ENCODE measurements around the gene SLCO1A2.

The SLCO1A2 gene

GRCh38 chr12:21324551-21324950, 10.2 kb downstream of the SLCO1A2 start:
- Histone ChIP-seq H3K4me3 (ENCODE audit: low read length in 2 of 2) (no peak overlapping the region), H3K27ac (ENCODE audit: low read length) (no peak overlapping the region), H3K9ac (ENCODE audit: low read length in 2 of 2) (no peak overlapping the region), H3K27me3 (ENCODE audit: control insufficient read depth in 1 of 2, insufficient read depth in 2 of 2, low read length in 2 of 2) (no peaks in the 10 kb centered on the region), H3K4me1 (ENCODE audit: control insufficient read depth, insufficient read depth, low read length) (no peaks in the 10 kb centered on the region), H3K36me3 (ENCODE audit: control insufficient read depth in 2 of 2, insufficient read depth in 2 of 2, low read length in 2 of 2) (no peaks in the 10 kb centered on the region), H3K9me3 (ENCODE audit: control insufficient read depth in 2 of 2, low read length in 2 of 2) (peaks cover 0 to 2% of the 10 kb centered on the region in 2 donors)

GRCh38 chr12:21323736-21324135, 11.0 kb downstream of the SLCO1A2 start:
- Histone ChIP-seq H3K9ac (ENCODE audit: low read length in 2 of 2) (no peak overlapping the region), H3K4me1 (ENCODE audit: control insufficient read depth, insufficient read depth, low read length) (no peaks in the 10 kb centered on the region), H3K4me3 (ENCODE audit: low read length in 2 of 2) (no peak overlapping the region), H3K27ac (ENCODE audit: low read length) (no peak overlapping the region), H3K27me3 (ENCODE audit: control insufficient read depth in 1 of 2, insufficient read depth in 2 of 2, low read length in 2 of 2) (no peaks in the 10 kb centered on the region), H3K9me3 (ENCODE audit: control insufficient read depth in 2 of 2, low read length in 2 of 2) (peaks cover 0 to 2% of the 10 kb centered on the region in 2 donors), H3K36me3 (ENCODE audit: control insufficient read depth in 2 of 2, insufficient read depth in 2 of 2, low read length in 2 of 2) (no peaks in the 10 kb centered on the region)

DNA sequence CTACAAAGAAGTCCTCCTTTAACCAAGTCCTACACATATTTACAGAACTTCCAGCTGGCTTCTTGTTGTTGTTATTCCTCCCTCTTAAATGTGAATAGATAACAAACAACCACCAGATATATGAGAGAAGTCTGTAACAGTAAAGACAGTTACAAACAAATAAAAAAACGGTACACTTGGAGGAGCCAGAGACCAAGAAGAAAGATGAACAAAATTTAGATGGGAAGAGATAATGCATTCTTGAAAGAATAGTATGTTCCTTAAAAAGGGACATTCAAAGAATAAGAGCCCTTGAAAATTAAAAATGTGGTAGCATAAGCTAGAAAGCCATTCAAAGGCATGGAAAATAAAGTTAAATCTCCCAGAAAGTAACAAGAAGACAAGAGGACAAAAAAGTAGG, 25.9 kb downstream of the SLCO1A2 start:
- no peaks in the 10 kb centered on the region for H3K36me3 ChIP-seq (ENCODE audit: control insufficient read depth in 2 of 2, insufficient read depth in 2 of 2, low read length in 2 of 2)

DNA sequence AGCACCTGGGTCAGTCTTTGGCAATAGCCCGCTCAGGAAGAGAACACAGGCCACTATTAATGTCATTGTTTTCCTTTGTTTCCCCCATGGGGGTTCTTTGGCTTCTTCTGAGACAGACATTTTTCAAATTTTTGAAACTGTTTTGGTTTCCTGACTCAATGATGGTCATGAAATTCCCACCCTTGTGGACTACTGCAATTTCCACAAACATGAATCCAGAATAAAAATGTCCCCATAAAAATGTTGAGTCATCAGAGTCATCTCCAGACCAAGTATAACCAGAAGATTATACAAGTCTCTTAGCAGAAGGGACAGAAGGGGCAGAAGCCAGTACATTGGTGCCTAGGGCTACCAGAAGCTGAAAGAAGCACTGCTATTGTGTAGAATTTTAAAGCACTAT, 29.1 kb downstream of the SLCO1A2 start:
- no peaks in the 10 kb centered on the region for H3K36me3 ChIP-seq (ENCODE audit: control insufficient read depth in 2 of 2, insufficient read depth in 2 of 2, low read length in 2 of 2)

More for the DNA sequence above, 25.9 kb downstream of the SLCO1A2 start:
- H3K27ac ChIP-seq (ENCODE audit: low read length), result no peak overlapping the region
- H3K4me3 ChIP-seq (ENCODE audit: low read length in 2 of 2), result no peak overlapping the region
- no peaks in the 10 kb centered on the region for H3K9me3 ChIP-seq (ENCODE audit: control insufficient read depth in 2 of 2, low read length in 2 of 2)
- H3K4me1 ChIP-seq (ENCODE audit: control insufficient read depth, insufficient read depth, low read length), result no peaks in the 10 kb centered on the region
- H3K9ac ChIP-seq (ENCODE audit: low read length in 2 of 2), result no peak overlapping the region
- no peaks in the 10 kb centered on the region for H3K27me3 ChIP-seq (ENCODE audit: control insufficient read depth in 1 of 2, insufficient read depth in 2 of 2, low read length in 2 of 2)

GRCh38 chr12:21300632-21301031, 34.1 kb downstream of the SLCO1A2 start:
- Histone ChIP-seq H3K27me3 (ENCODE audit: control insufficient read depth in 1 of 2, insufficient read depth in 2 of 2, low read length in 2 of 2) (no peaks in the 10 kb centered on the region), H3K9me3 (ENCODE audit: control insufficient read depth in 2 of 2, low read length in 2 of 2) (no peaks in the 10 kb centered on the region), H3K4me3 (ENCODE audit: low read length in 2 of 2) (no peak overlapping the region), H3K4me1 (ENCODE audit: control insufficient read depth, insufficient read depth, low read length) (no peaks in the 10 kb centered on the region), H3K36me3 (ENCODE audit: control insufficient read depth in 2 of 2, insufficient read depth in 2 of 2, low read length in 2 of 2) (no peaks in the 10 kb centered on the region), H3K9ac (ENCODE audit: low read length in 2 of 2) (no peak overlapping the region), H3K27ac (ENCODE audit: low read length) (no peak overlapping the region)

More for the DNA sequence above, 29.1 kb downstream of the SLCO1A2 start:
- Histone ChIP-seq H3K27me3 (ENCODE audit: control insufficient read depth in 1 of 2, insufficient read depth in 2 of 2, low read length in 2 of 2) (no peaks in the 10 kb centered on the region), H3K27ac (ENCODE audit: low read length) (no peak overlapping the region), H3K4me3 (ENCODE audit: low read length in 2 of 2) (no peak overlapping the region), H3K9me3 (ENCODE audit: control insufficient read depth in 2 of 2, low read length in 2 of 2) (no peaks in the 10 kb centered on the region), H3K4me1 (ENCODE audit: control insufficient read depth, insufficient read depth, low read length) (no peaks in the 10 kb centered on the region), H3K9ac (ENCODE audit: low read length in 2 of 2) (no peak overlapping the region)

- Histone ChIP-seq H3K4me3 (ENCODE audit: low read length in 2 of 2) (no peak overlapping the region), H3K9ac (ENCODE audit: low read length in 2 of 2) (no peak overlapping the region), H3K9me3 (ENCODE audit: control insufficient read depth in 2 of 2, low read length in 2 of 2) (no peaks in the 10 kb centered on the region), H3K36me3 (ENCODE audit: control insufficient read depth in 2 of 2, insufficient read depth in 2 of 2, low read length in 2 of 2) (no peaks in the 10 kb centered on the region), H3K27ac (ENCODE audit: low read length) (no peak overlapping the region), H3K27me3 (ENCODE audit: control insufficient read depth in 1 of 2, insufficient read depth in 2 of 2, low read length in 2 of 2) (no peaks in the 10 kb centered on the region), H3K4me1 (ENCODE audit: control insufficient read depth, insufficient read depth, low read length) (no peaks in the 10 kb centered on the region)
Measured at GRCh38 chr12:21296751-21297406, 37.8 kb downstream of the SLCO1A2 start.

- H3K27ac ChIP-seq (ENCODE audit: low read length), result no peak overlapping the region
- no peaks in the 10 kb centered on the region for H3K36me3 ChIP-seq (ENCODE audit: control insufficient read depth in 2 of 2, insufficient read depth in 2 of 2, low read length in 2 of 2)
- H3K9me3 ChIP-seq (ENCODE audit: control insufficient read depth in 2 of 2, low read length in 2 of 2), result no peaks in the 10 kb centered on the region
- H3K9ac ChIP-seq (ENCODE audit: low read length in 2 of 2), result no peak overlapping the region
- no peaks in the 10 kb centered on the region for H3K4me1 ChIP-seq (ENCODE audit: control insufficient read depth, insufficient read depth, low read length)
- no peaks in the 10 kb centered on the region for H3K27me3 ChIP-seq (ENCODE audit: control insufficient read depth in 1 of 2, insufficient read depth in 2 of 2, low read length in 2 of 2)
- H3K4me3 ChIP-seq (ENCODE audit: low read length in 2 of 2), result no peak overlapping the region
Measured at GRCh38 chr12:21296348-21296747, 38.4 kb downstream of the SLCO1A2 start.

- no peaks in the 10 kb centered on the region for H3K27me3 ChIP-seq (ENCODE audit: control insufficient read depth in 1 of 2, insufficient read depth in 2 of 2, low read length in 2 of 2)
- no peak overlapping the region for H3K4me3 ChIP-seq (ENCODE audit: low read length in 2 of 2)
- H3K4me1 ChIP-seq (ENCODE audit: control insufficient read depth, insufficient read depth, low read length), result no peaks in the 10 kb centered on the region
- no peaks in the 10 kb centered on the region for H3K9me3 ChIP-seq (ENCODE audit: control insufficient read depth in 2 of 2, low read length in 2 of 2)
- H3K36me3 ChIP-seq (ENCODE audit: control insufficient read depth in 2 of 2, insufficient read depth in 2 of 2, low read length in 2 of 2), result no peaks in the 10 kb centered on the region
- no peak overlapping the region for H3K9ac ChIP-seq (ENCODE audit: low read length in 2 of 2)
- H3K27ac ChIP-seq (ENCODE audit: low read length), result no peak overlapping the region
Measured at GRCh38 chr12:21294176-21294575, 40.5 kb downstream of the SLCO1A2 start.

DNA sequence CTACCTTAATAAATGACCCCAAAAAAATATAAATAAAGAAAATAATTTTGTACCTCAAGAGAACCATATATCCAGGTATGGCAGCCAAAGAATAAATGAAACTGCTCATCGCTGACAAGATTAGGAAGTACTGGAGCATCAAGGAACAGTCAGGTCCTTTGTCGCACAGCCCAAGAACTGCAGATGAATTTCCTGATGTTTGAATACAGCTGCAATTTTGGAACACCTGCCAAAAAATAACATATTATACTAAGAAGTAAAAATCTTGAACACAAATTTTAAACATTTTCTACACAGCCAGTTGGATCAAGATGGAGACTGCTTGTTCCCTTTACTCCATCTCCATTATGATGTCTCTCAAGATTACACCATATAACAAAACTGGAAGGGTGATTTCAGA, 42.6 kb downstream of the SLCO1A2 start:
- Histone ChIP-seq H3K36me3 (ENCODE audit: control insufficient read depth in 2 of 2, insufficient read depth in 2 of 2, low read length in 2 of 2) (no peaks in the 10 kb centered on the region), H3K4me1 (ENCODE audit: control insufficient read depth, insufficient read depth, low read length) (no peaks in the 10 kb centered on the region), H3K9ac (ENCODE audit: low read length in 2 of 2) (no peak overlapping the region), H3K4me3 (ENCODE audit: low read length in 2 of 2) (no peak overlapping the region), H3K27ac (ENCODE audit: low read length) (no peak overlapping the region), H3K9me3 (ENCODE audit: control insufficient read depth in 2 of 2, low read length in 2 of 2) (no peaks in the 10 kb centered on the region), H3K27me3 (ENCODE audit: control insufficient read depth in 1 of 2, insufficient read depth in 2 of 2, low read length in 2 of 2) (no peaks in the 10 kb centered on the region)

GRCh38 chr12:21289698-21290097, 45.0 kb downstream of the SLCO1A2 start:
- no peak overlapping the region for H3K4me3 ChIP-seq (ENCODE audit: low read length in 2 of 2)
- H3K36me3 ChIP-seq (ENCODE audit: control insufficient read depth in 2 of 2, insufficient read depth in 2 of 2, low read length in 2 of 2), result no peaks in the 10 kb centered on the region
- H3K27me3 ChIP-seq (ENCODE audit: control insufficient read depth in 1 of 2, insufficient read depth in 2 of 2, low read length in 2 of 2), result no peaks in the 10 kb centered on the region
- H3K4me1 ChIP-seq (ENCODE audit: control insufficient read depth, insufficient read depth, low read length), result no peaks in the 10 kb centered on the region
- H3K27ac ChIP-seq (ENCODE audit: low read length), result no peak overlapping the region
- no peaks in the 10 kb centered on the region for H3K9me3 ChIP-seq (ENCODE audit: control insufficient read depth in 2 of 2, low read length in 2 of 2)
- no peak overlapping the region for H3K9ac ChIP-seq (ENCODE audit: low read length in 2 of 2)

- Histone ChIP-seq H3K9me3 (ENCODE audit: control insufficient read depth in 2 of 2, low read length in 2 of 2) (no peaks in the 10 kb centered on the region), H3K9ac (ENCODE audit: low read length in 2 of 2) (no peak overlapping the region), H3K36me3 (ENCODE audit: control insufficient read depth in 2 of 2, insufficient read depth in 2 of 2, low read length in 2 of 2) (no peaks in the 10 kb centered on the region), H3K4me1 (ENCODE audit: control insufficient read depth, insufficient read depth, low read length) (no peaks in the 10 kb centered on the region), H3K27me3 (ENCODE audit: control insufficient read depth in 1 of 2, insufficient read depth in 2 of 2, low read length in 2 of 2) (no peaks in the 10 kb centered on the region), H3K4me3 (ENCODE audit: low read length in 2 of 2) (no peak overlapping the region), H3K27ac (ENCODE audit: low read length) (no peak overlapping the region)
Measured at GRCh38 chr12:21276826-21277225, 57.9 kb downstream of the SLCO1A2 start.
